IMR-90 (cell line): ENCODE measurements around the gene FRMD3. TPM values are rescaled to one million over a fixed set of nuclear protein-coding genes. Genes with fewer than 3 reads are reported as not detected.

Experiments used
- ATAC-seq: fragments of 200-7000 bp; cut with Tn5 transposase; 2 replicates; pipeline ENCODE4 v1.9.1; 2020; ENCODE audit warnings: low read depth, mild to moderate bottlenecking, moderate library complexity
- BruUV-seq: library from RNA; stranded (reverse); fragments of 400-500 nt; replicated peaks from 2 replicates; lab custom pipeline; 2021; lab: Mats Ljungman, UMichigan
- CTCF ChIA-PET: fragments of 300-600 bp; formaldehyde crosslinking; extraction: SDS; loops from one replicate; lab custom pipeline; 2021; ENCODE audit warnings: antibody characterized with exemption; lab: Yijun Ruan, JAX
- POLR2A ChIA-PET: fragments of 300-600 bp; sonication (Branson Sonifier 250); formaldehyde crosslinking; loops from one replicate; lab custom pipeline; 2022; ENCODE audit warnings: antibody characterized with exemption; ENCODE audit not compliant: unreplicated experiment; lab: Charles Lee
- DNase-seq: peaks from one replicate; pipeline ENCODE4 v3.0.0; 2013
- H2AFZ ChIP-seq: replicated peaks from 2 replicates; pipeline ENCODE3; 2013; ENCODE audit warnings: low read length, mild to moderate bottlenecking; ENCODE audit not compliant: poor library complexity
- H2AK5ac ChIP-seq: 2 replicates; pipeline ENCODE4 v1.6.1; 2013; ENCODE audit warnings: low read depth, low read length, inconsistent platforms
- H2AK9ac ChIP-seq: replicated peaks from 2 replicates; pipeline ENCODE3; 2013; ENCODE audit warnings: mild to moderate bottlenecking, low read depth, low read length, moderate library complexity; ENCODE audit not compliant: poor library complexity
- H2BK120ac ChIP-seq: 2 replicates; pipeline ENCODE4 v1.6.1; 2013; ENCODE audit warnings: low read depth, low read length, inconsistent platforms
- H2BK15ac ChIP-seq: 3 replicates; pipeline ENCODE4 v1.6.1; 2013; ENCODE audit warnings: low read depth, low read length, inconsistent platforms
- H2BK20ac ChIP-seq: 2 replicates; pipeline ENCODE4 v1.6.1; 2013; ENCODE audit warnings: low read depth, mild to moderate bottlenecking, inconsistent platforms, low read length, moderate library complexity
- H2BK5ac ChIP-seq: 2 replicates; pipeline ENCODE4 v1.6.1; 2013; ENCODE audit warnings: mild to moderate bottlenecking, low read depth, low read length, inconsistent platforms; ENCODE audit not compliant: poor library complexity, severe bottlenecking
- H3K14ac ChIP-seq: replicated peaks from 2 replicates; pipeline ENCODE4 v1.6.1; 2013; ENCODE audit warnings: low read depth, low read length, inconsistent platforms
- H3K18ac ChIP-seq: 2 replicates; pipeline ENCODE4 v1.6.1; 2013; ENCODE audit warnings: low read depth, low read length, control low read depth
- H3K23ac ChIP-seq: 2 replicates; pipeline ENCODE4 v1.6.1; 2013; ENCODE audit warnings: low read depth, low read length, inconsistent platforms
- H3K27ac ChIP-seq: 2 replicates; pipeline ENCODE4 v1.5.1; 2013; ENCODE audit warnings: mild to moderate bottlenecking, control low read depth, low read length; ENCODE audit not compliant: insufficient read depth
- H3K27me3 ChIP-seq: 2 replicates; pipeline ENCODE4 v1.6.1; 2013; ENCODE audit warnings: low read length; ENCODE audit not compliant: control insufficient read depth, insufficient read depth
- H3K36me3 ChIP-seq: 2 replicates; pipeline ENCODE4 v1.6.1; 2013; ENCODE audit warnings: low read length, mixed read lengths; ENCODE audit not compliant: control insufficient read depth, insufficient read depth
- H3K4ac ChIP-seq: 2 replicates; pipeline ENCODE4 v1.6.1; 2013; ENCODE audit warnings: low read depth, low read length, inconsistent platforms
- H3K4me1 ChIP-seq: 2 replicates; pipeline ENCODE4 v1.6.1; 2013; ENCODE audit warnings: low read length, mixed read lengths; ENCODE audit not compliant: control insufficient read depth, insufficient read depth
- H3K4me2 ChIP-seq: 2 replicates; pipeline ENCODE4 v1.6.1; 2013; ENCODE audit warnings: low read depth, mild to moderate bottlenecking, control low read depth, low read length, moderate library complexity
- H3K4me3 ChIP-seq: 2 replicates; pipeline ENCODE4 v1.5.1; 2013; ENCODE audit warnings: low read depth, mild to moderate bottlenecking, control low read depth, low read length, moderate library complexity; ENCODE audit not compliant: insufficient read depth
- H3K56ac ChIP-seq: 2 replicates; pipeline ENCODE4 v1.6.1; 2013; ENCODE audit warnings: low read length, inconsistent platforms; ENCODE audit not compliant: insufficient read depth; ENCODE audit errors: extremely low read depth
- H3K79me1 ChIP-seq, 2 experiments: 2 replicates each; pipeline ENCODE4 v1.6.1; 2013; ENCODE audit warnings: low read length in 2 of 2, inconsistent platforms in 1 of 2, low read depth in 1 of 2
- H3K9ac ChIP-seq: 2 replicates; pipeline ENCODE4 v1.6.1; 2013; ENCODE audit warnings: low read depth, low read length, control low read depth
- H3K9me1 ChIP-seq: 2 replicates; pipeline ENCODE4 v1.6.1; 2013; ENCODE audit warnings: low read length, inconsistent platforms; ENCODE audit not compliant: insufficient read depth
- H3K9me3 ChIP-seq: 2 replicates; pipeline ENCODE4 v1.6.1; 2013; ENCODE audit warnings: low read length; ENCODE audit not compliant: control insufficient read depth, insufficient read depth
- H4K20me1 ChIP-seq: 2 replicates; pipeline ENCODE4 v1.6.1; 2013; ENCODE audit warnings: low read length, inconsistent platforms; ENCODE audit not compliant: insufficient read depth
- H4K5ac ChIP-seq: 2 replicates; pipeline ENCODE4 v1.6.1; 2013; ENCODE audit warnings: mild to moderate bottlenecking, low read depth, low read length, control low read depth
- H4K8ac ChIP-seq, 2 experiments: 2 replicates each; pipeline ENCODE4 v1.6.1; 2013; ENCODE audit warnings: low read depth in 2 of 2, low read length in 2 of 2, control low read depth in 1 of 2, inconsistent platforms in 1 of 2
- H4K91ac ChIP-seq: 2 replicates; pipeline ENCODE4 v1.6.1; 2013; ENCODE audit warnings: low read depth, low read length, inconsistent platforms; ENCODE audit not compliant: insufficient read depth
- BHLHE40 ChIP-seq: fragments of 150-350 bp; IDR thresholded peaks from 2 replicates; pipeline ENCODE4 v1.6.1; 2016; ENCODE audit warnings: mild to moderate bottlenecking, low read depth, low read length
- CHD1 ChIP-seq: IDR thresholded peaks from 2 replicates; pipeline ENCODE4 v1.6.1; 2012; ENCODE audit warnings: low read depth, low read length, improper control_type of control experiment
- CTCF ChIP-seq: conservative IDR thresholded peaks from 2 replicates; pipeline ENCODE4 v1.5.1; 2012; ENCODE audit warnings: mild to moderate bottlenecking, low read depth, low read length, improper control_type of control experiment
- FOS ChIP-seq: fragments of 150-350 bp; IDR thresholded peaks from 2 replicates; pipeline ENCODE4 v1.6.1; 2016; ENCODE audit warnings: low read depth, low read length
- MXI1 ChIP-seq: IDR thresholded peaks from 2 replicates; pipeline ENCODE4 v1.6.1; 2012; ENCODE audit warnings: low read depth, mild to moderate bottlenecking, low read length, moderate library complexity, borderline replicate concordance
- NFE2L2 ChIP-seq: fragments of 150-350 bp; IDR thresholded peaks from 2 replicates; pipeline ENCODE4 v1.6.1; 2016; ENCODE audit warnings: low read depth, mild to moderate bottlenecking, low read length
- RAD21 ChIP-seq: IDR thresholded peaks from 2 replicates; pipeline ENCODE4 v1.6.1; 2012; ENCODE audit warnings: low read length, improper control_type of control experiment
- RCOR1 ChIP-seq: IDR thresholded peaks from 2 replicates; pipeline ENCODE4 v1.6.1; 2012; ENCODE audit warnings: mild to moderate bottlenecking, low read length, improper control_type of control experiment; ENCODE audit not compliant: insufficient replicate concordance
- SMC3 ChIP-seq: fragments of 150-350 bp; IDR thresholded peaks from 2 replicates; pipeline ENCODE4 v1.6.1; 2016; ENCODE audit warnings: low read depth, mild to moderate bottlenecking, antibody characterized with exemption, low read length, moderate library complexity
- USF2 ChIP-seq: fragments of 150-350 bp; IDR thresholded peaks from 2 replicates; pipeline ENCODE4 v1.6.1; 2017; ENCODE audit warnings: mild to moderate bottlenecking, antibody characterized with exemption, low read length, low read depth
- WGBS, 2 experiments: methylation state at CpG; one replicate each; pipeline versions ENCODE4 v1.1.5 to v1.1.7; 2013; ENCODE audit warnings: missing lambda C conversion rate in 2 of 2; ENCODE audit not compliant: insufficient read length in 1 of 2; ENCODE audit errors: extremely low coverage in 2 of 2; 5-methylcytosine and 5-hydroxymethylcytosine counted together
- dilution Hi-C: fragments of 300-500 bp; cut with HindIII; formaldehyde crosslinking; loops from one replicate; pipeline ENCODE4 v1.14.3; 2018; ENCODE audit warnings: low sequenced_read_pairs; ENCODE audit not compliant: unreplicated experiment
- in situ Hi-C: fragments of 300-500 bp; cut with MboI; formaldehyde crosslinking; loops from 3 replicates; pipeline ENCODE4 v1.14.3; 2019; ENCODE audit warnings: low sequenced_read_pairs, inconsistent platforms, mixed read lengths
- intact Hi-C: fragments of 100-400 bp; cut with micrococcal nuclease; formaldehyde crosslinking; loops from 2 replicates; pipeline ENCODE4 v1.10.0; 2022
- polyA plus RNA-seq, 3 experiments: library from polyadenylated mRNA; depleted of rRNA; stranded (reverse); fragments of >200 nt; gene quantifications; 2 replicates each; pipeline ENCODE4 v1.2.3, GENCODE V29; 2012; ENCODE audit warnings: low replicate concordance in 1 of 3
- total RNA-seq: library from RNA; depleted of rRNA; stranded (reverse); fragments of >200 nt; gene quantifications from 2 replicates; pipeline ENCODE4 v1.2.3, GENCODE V29; 2012

Gene FRMD3
- total and polyA plus RNA-seq, 2 of the 4 experiments (the other 2 are of a cell fraction): 0.02 to 0.18 TPM

- no peaks in the 10 kb centered on the region for H3K79me1 ChIP-seq
- H3K4me1 ChIP-seq: no peaks in the 10 kb centered on the region
- WGBS, 2 experiments: no CpG with 5 or more reads among the region's 3 CpGs
- no peaks in the 10 kb centered on the region for H4K20me1 ChIP-seq
- H3K18ac ChIP-seq: no peak overlapping the region
- in situ Hi-C loops: no loop called here
- no peak overlapping the region for H2BK5ac ChIP-seq
- no peaks in the 10 kb centered on the region for H3K27me3 ChIP-seq
- no peak overlapping the region for H2BK15ac ChIP-seq
- H3K36me3 ChIP-seq: no peaks in the 10 kb centered on the region
- no peak overlapping the region for H3K4me3 ChIP-seq
- H2AK5ac ChIP-seq: no peak overlapping the region
- H4K91ac ChIP-seq: no peak overlapping the region
- H4K8ac ChIP-seq: no peak overlapping the region
- intact Hi-C loops: no loop called here
- ChIA-PET POLR2A (no interaction called here), CTCF (interaction anchor here (0.6 kb wide), 1 partner anchor 1994 kb away, joined by 4 read pairs; no protein-coding TSS in a partner anchor)
- no peak overlapping the region for H3K23ac ChIP-seq
- H2AK9ac ChIP-seq: no peak overlapping the region
- BruUV-seq: no TSS peak
- no peak overlapping the region for H3K56ac ChIP-seq
- DNase-seq (no peak), ATAC-seq (no peak)
- dilution Hi-C loops: no loop called here
- no peaks in the 10 kb centered on the region for H3K9me1 ChIP-seq
- H3K27ac ChIP-seq: no peak overlapping the region
- TF ChIP-seq RCOR1 (no peak), USF2 (no peak), NFE2L2 (no peak), FOS (no peak), CTCF (no peak), MXI1 (no peak), CHD1 (no peak), RAD21 (no peak), BHLHE40 (no peak), SMC3 (no peak)
- no peaks in the 10 kb centered on the region for H3K9me3 ChIP-seq
- H2BK20ac ChIP-seq: no peak overlapping the region
- no peak overlapping the region for H2BK120ac ChIP-seq
- no peak overlapping the region for H3K14ac ChIP-seq
- no peak overlapping the region for H3K4ac ChIP-seq
- H4K5ac ChIP-seq: no peak overlapping the region
- H2AFZ ChIP-seq: no peak overlapping the region
- H3K9ac ChIP-seq: no peak overlapping the region
- no peak overlapping the region for H3K4me2 ChIP-seq
Observed at GRCh38 chr9:83477120-83477519, 61.1 kb downstream of the FRMD3 start.
